ENCODE data around the gene NOL9. TPM values are rescaled to one million over a fixed set of nuclear protein-coding genes. Genes with fewer than 3 reads are reported as not detected.

Gene NOL9
- total RNA-seq, 2 experiments from 2014 or later, result 39.7 to 40.4 TPM

- POLR2A ChIA-PET, result interaction anchor here (1.1 to 1.5 kb wide), 2 partner anchors 10 to 16 kb away, joined by 3 to 5 read pairs; no protein-coding TSS in a partner anchor
- Mint-ChIP-seq H3K27me3 (no peaks in the 10 kb centered on the region), H3K9me3 (no peaks in the 10 kb centered on the region), H3K27ac (no peak overlapping the region), H3K36me3 (ENCODE audit: low read depth) (peaks cover 10% of the 10 kb centered on the region), H3K4me1 (ENCODE audit: low read depth) (peaks cover 25% of the 10 kb centered on the region), H3K4me3 (no peak overlapping the region)
- intact Hi-C loops (cut with micrococcal nuclease), result no loop called here
- CTCF ChIA-PET, result interaction anchor here (1.5 kb wide), 1 partner anchor 14 kb away, joined by 7 read pairs; no protein-coding TSS in a partner anchor
- ATAC-seq, result no peak
- TF ChIP-seq CTCF (IDR thresholded peaks at IDR 0.05), result no peak
- no peak for DNase-seq
Measured at GRCh38 chr1:6586404-6586816, 32.1 kb upstream of the NOL9 start.

- peaks cover 12% of the 10 kb centered on the region for H3K36me3 Mint-ChIP-seq (ENCODE audit: low read depth)
- H3K4me1 Mint-ChIP-seq (ENCODE audit: low read depth), result peaks cover 27% of the 10 kb centered on the region
- H3K27me3 Mint-ChIP-seq, result no peaks in the 10 kb centered on the region
- no peak for TF ChIP-seq CTCF (IDR thresholded peaks at IDR 0.05)
- no peaks in the 10 kb centered on the region for H3K9me3 Mint-ChIP-seq
- POLR2A ChIA-PET, result interaction anchor here (0.7 to 1.1 kb wide), 2 partner anchors 11 to 13 kb away, joined by 3 read pairs; no protein-coding TSS in a partner anchor
- DNase-seq (no peak), ATAC-seq (no peak)
- H3K4me3 Mint-ChIP-seq, result no peak overlapping the region
- intact Hi-C loops (cut with micrococcal nuclease), result no loop called here
- H3K27ac Mint-ChIP-seq, result no peak overlapping the region
- CTCF ChIA-PET, result no interaction called here
Measured at GRCh38 chr1:6585841-6586240, 31.5 kb upstream of the NOL9 start.

- intact Hi-C loops (cut with micrococcal nuclease), result no loop called here
- Mint-ChIP-seq H3K27ac (peak overlapping the region; percentile 1), H3K9me3 (no peaks in the 10 kb centered on the region), H3K27me3 (no peaks in the 10 kb centered on the region), H3K4me3 (no peak overlapping the region), H3K36me3 (ENCODE audit: low read depth) (peaks cover 7% of the 10 kb centered on the region), H3K4me1 (ENCODE audit: low read depth) (peaks cover 30% of the 10 kb centered on the region)
- POLR2A ChIA-PET, result interaction anchor here (0.7 to 1.1 kb wide), 2 partner anchors 12 to 13 kb away, joined by 3 read pairs; no protein-coding TSS in a partner anchor
- no peak for ATAC-seq
- CTCF ChIA-PET, result no interaction called here
- DNase-seq, result no peak
- no peak for TF ChIP-seq CTCF (IDR thresholded peaks at IDR 0.05)
Measured at GRCh38 chr1:6585081-6585722, 30.9 kb upstream of the NOL9 start.

GRCh38 chr1:6584126-6585080, 30.1 kb upstream of the NOL9 start:
- Mint-ChIP-seq H3K27ac (peak overlapping the region; percentile 1), H3K4me3 (no peak overlapping the region), H3K4me1 (ENCODE audit: low read depth) (peaks cover 35% of the 10 kb centered on the region), H3K27me3 (no peaks in the 10 kb centered on the region), H3K9me3 (no peaks in the 10 kb centered on the region), H3K36me3 (ENCODE audit: low read depth) (peaks cover 7% of the 10 kb centered on the region)
- TF ChIP-seq CTCF (IDR thresholded peaks at IDR 0.05), result no peak
- ATAC-seq, result no peak
- ChIA-PET POLR2A (interaction anchor here (1.8 kb wide), 1 partner anchor 9 kb away, joined by 6 read pairs; no protein-coding TSS in a partner anchor), CTCF (interaction anchor here (1.2 kb wide), 1 partner anchor 30 kb away, joined by 4 read pairs; the partner anchor contains the start of gene NOL9)
- intact Hi-C loops (cut with micrococcal nuclease), result no loop called here
- no peak for DNase-seq
